GM23338 (cell line): ENCODE measurements around the gene C1orf146. TPM values are rescaled to one million over a fixed set of nuclear protein-coding genes. Genes with fewer than 3 reads are reported as not detected.
"Not testable (repeated sequence)": the region's sequence is repeated elsewhere in the genome, so short reads cannot be mapped to it uniquely, and the experiment has no call there.

Experiments
- ATAC-seq: fragments of 200-7000 bp; cut with Tn5 transposase; 3 replicates; pipeline ENCODE4 v1.9.1; 2020
- DNase-seq: peaks from one replicate; pipeline ENCODE4 v3.0.0-alpha.2; 2015; ENCODE audit warnings: low spot score
- H2AFZ ChIP-seq: fragments of 200-600 bp; sonication (generic); 2 replicates; pipeline ENCODE4 v1.8.0; 2016; ENCODE audit warnings: antibody characterized with exemption, mild to moderate bottlenecking, moderate library complexity
- H3F3A ChIP-seq: fragments of 200-600 bp; sonication (generic); replicated peaks from 2 replicates; pipeline ENCODE4 v1.8.0; 2017; ENCODE audit warnings: antibody characterized with exemption, mixed run types, low read depth
- H3K27ac ChIP-seq: fragments of 200-600 bp; sonication (generic); 2 replicates; pipeline ENCODE4 v1.6.1; 2016; ENCODE audit warnings: low read depth
- H3K27me3 ChIP-seq: fragments of 200-600 bp; sonication (generic); 2 replicates; pipeline ENCODE4 v1.8.0; 2016; ENCODE audit warnings: mild to moderate bottlenecking, mixed run types, moderate library complexity; ENCODE audit not compliant: insufficient read depth
- H3K36me3 ChIP-seq: fragments of 200-600 bp; sonication (generic); 2 replicates; pipeline ENCODE4 v1.8.0; 2016; ENCODE audit warnings: mild to moderate bottlenecking; ENCODE audit not compliant: insufficient read depth
- H3K4me1 ChIP-seq: fragments of 200-600 bp; sonication (generic); 2 replicates; pipeline ENCODE4 v1.8.0; 2016; ENCODE audit warnings: mild to moderate bottlenecking, moderate library complexity; ENCODE audit not compliant: insufficient read depth
- H3K4me2 ChIP-seq: fragments of 200-600 bp; sonication (generic); 2 replicates; pipeline ENCODE4 v1.7.1; 2017; ENCODE audit warnings: mixed run types
- H3K4me3 ChIP-seq: fragments of 200-600 bp; sonication (generic); 2 replicates; pipeline ENCODE4 v1.6.1; 2016; ENCODE audit warnings: mixed run types
- H3K79me2 ChIP-seq: fragments of 200-600 bp; sonication (generic); replicated peaks from 2 replicates; pipeline ENCODE4 v1.8.0; 2017; ENCODE audit warnings: mild to moderate bottlenecking; ENCODE audit not compliant: insufficient read depth
- H3K9me2 ChIP-seq: fragments of 200-600 bp; sonication (generic); 2 replicates; pipeline ENCODE4 v1.8.0; 2017; ENCODE audit not compliant: insufficient read depth
- H4K20me1 ChIP-seq: fragments of 200-600 bp; sonication (generic); replicated peaks from 2 replicates; pipeline ENCODE4 v1.8.0; 2017; ENCODE audit warnings: mild to moderate bottlenecking; ENCODE audit not compliant: insufficient read depth
- H3K27ac Mint-ChIP-seq: 2 replicates; pipeline ENCODE4 v1.8.0; 2020; ENCODE audit warnings: inconsistent platforms, mild to moderate bottlenecking, moderate library complexity, mixed read lengths
- H3K27me3 Mint-ChIP-seq: 3 replicates; pipeline ENCODE4 v1.8.0; 2022; ENCODE audit warnings: low read depth, mild to moderate bottlenecking, moderate library complexity, mixed read lengths, inconsistent platforms; ENCODE audit not compliant: insufficient read depth, poor library complexity
- H3K36me3 Mint-ChIP-seq: 3 replicates; pipeline ENCODE4 v1.8.0; 2021; ENCODE audit warnings: low read depth, mild to moderate bottlenecking, inconsistent platforms, moderate library complexity, mixed read lengths
- H3K4me1 Mint-ChIP-seq: 3 replicates; pipeline ENCODE4 v1.8.0; 2020; ENCODE audit warnings: mild to moderate bottlenecking, inconsistent platforms, mixed read lengths
- H3K4me3 Mint-ChIP-seq: 3 replicates; pipeline ENCODE4 v1.8.0; 2021; ENCODE audit warnings: moderate library complexity, mild to moderate bottlenecking, inconsistent platforms, mixed read lengths
- H3K9me3 Mint-ChIP-seq: 3 replicates; pipeline ENCODE4 v1.8.0; 2020; ENCODE audit warnings: moderate library complexity, mild to moderate bottlenecking, inconsistent platforms, mixed read lengths
- CREB1 ChIP-seq: fragments of 250-450 bp; sonication (Bioruptor Pico); IDR thresholded peaks from 2 replicates; pipeline ENCODE4 v1.5.0; 2020; ENCODE audit warnings: low read depth, mild to moderate bottlenecking, moderate library complexity
- CTCF ChIP-seq, 2 experiments: fragments of 200-600 bp in 1 of 2; sonication (generic) in 1 of 2; conservative IDR thresholded peaks; 2 replicates each; pipeline versions ENCODE4 v1.5.1 to v1.6.1; 2016 to 2017; ENCODE audit warnings: antibody characterized with exemption in 2 of 2, low read depth in 2 of 2, mild to moderate bottlenecking in 2 of 2, moderate library complexity in 1 of 2
- EZH2 ChIP-seq: fragments of 200-600 bp; sonication (generic); IDR thresholded peaks from one replicate; pipeline ENCODE4 v1.8.0; 2017; ENCODE audit warnings: antibody characterized with exemption, mild to moderate bottlenecking, low read depth; ENCODE audit not compliant: unreplicated experiment
- JUNB ChIP-seq: IDR thresholded peaks from one replicate; pipeline ENCODE4 v1.6.1; 2016; ENCODE audit warnings: antibody characterized with exemption; ENCODE audit not compliant: unreplicated experiment
- NANOG ChIP-seq: IDR thresholded peaks from 2 replicates; pipeline ENCODE4 v1.6.1; 2016; ENCODE audit warnings: antibody characterized with exemption, borderline replicate concordance
- POLR2AphosphoS5 ChIP-seq: IDR thresholded peaks from 2 replicates; pipeline ENCODE4 v1.6.1; 2016; ENCODE audit warnings: antibody characterized with exemption, low read depth
- REST ChIP-seq: IDR thresholded peaks from one replicate; pipeline ENCODE4 v1.6.1; 2018; ENCODE audit warnings: antibody characterized with exemption; ENCODE audit not compliant: unreplicated experiment
- STAT1 ChIP-seq: IDR thresholded peaks from one replicate; pipeline ENCODE4 v1.6.1; 2016; ENCODE audit warnings: antibody characterized with exemption; ENCODE audit not compliant: unreplicated experiment
- ZNF114 ChIP-seq: fragments of 250-450 bp; sonication (Bioruptor Pico); IDR thresholded peaks from 2 replicates; pipeline ENCODE4 v1.5.0; 2020; ENCODE audit warnings: mild to moderate bottlenecking, moderate library complexity
- ZNF462 ChIP-seq: fragments of 250-450 bp; sonication (Bioruptor Pico); IDR thresholded peaks from 2 replicates; pipeline ENCODE4 v1.5.0; 2020; ENCODE audit warnings: mild to moderate bottlenecking, moderate library complexity
- polyA plus RNA-seq: library from polyadenylated mRNA; unstranded; fragments of >200 nt; fragmentation: Nextera tagmentation; extraction: Ambion mirVana; gene quantifications from 2 replicates; pipeline ENCODE4 v1.2.1, GENCODE V29; 2016
- total RNA-seq: library from RNA; depleted of rRNA; stranded (reverse); fragments of >200 nt; shearing (Covaris generic); gene quantifications from 2 replicates; pipeline ENCODE4 v1.2.3, GENCODE V29; 2014

The C1orf146 gene
- total and polyA plus RNA-seq, 2 experiments from 2014 or later: not detected

GRCh38 chr1:92240034-92240433 is 22.3 kb downstream of the C1orf146 start (continued):
- TF ChIP-seq REST: no peak
- TF ChIP-seq JUNB: no peak
- TF ChIP-seq STAT1: no peak
- no peak for TF ChIP-seq ZNF114
- no peak for TF ChIP-seq CTCF (conservative IDR thresholded peaks at IDR 0.05; ENCODE audit: low read depth in 2 of 2)

- no peaks in the 10 kb centered on the region for H3F3A ChIP-seq
- no peak for TF ChIP-seq ZNF462 (CRISPR knock-in tag)
- no peak for TF ChIP-seq CREB1 (CRISPR knock-in tag)
- no peak for TF ChIP-seq EZH2
- TF ChIP-seq NANOG: no peak
- no peak for TF ChIP-seq POLR2AphosphoS5
- no peak for TF ChIP-seq JUNB
- TF ChIP-seq ZNF114: no peak
- no peaks in the 10 kb centered on the region for H3K27me3 ChIP-seq
- Mint-ChIP-seq H3K27me3 (no peaks in the 10 kb centered on the region), H3K4me1 (no peaks in the 10 kb centered on the region), H3K9me3 (no peaks in the 10 kb centered on the region), H3K27ac (no peak overlapping the region), H3K4me3 (no peak overlapping the region), H3K36me3 (peaks cover 6% of the 10 kb centered on the region; the same call in 1 of the 3 replicates)
- no peak overlapping the region for H3K4me2 ChIP-seq
- no peak overlapping the region for H3K27ac ChIP-seq
- H3K9me2 ChIP-seq: no peaks in the 10 kb centered on the region
- ATAC-seq (no peak), DNase-seq (no peak)
- no peaks in the 10 kb centered on the region for H3K4me1 ChIP-seq
- H3K4me3 ChIP-seq: no peak overlapping the region
- H3K36me3 ChIP-seq: peaks cover 7% of the 10 kb centered on the region; the same call in 1 of the 2 replicates
- H2AFZ ChIP-seq: no peak overlapping the region
- H3K79me2 ChIP-seq: no peaks in the 10 kb centered on the region
- no peaks in the 10 kb centered on the region for H4K20me1 ChIP-seq
Observed at GRCh38 chr1:92244376-92244775, 26.7 kb downstream of the C1orf146 start.

- not testable (repeated sequence) for H3F3A ChIP-seq, H3K27me3 Mint-ChIP-seq
Observed at GRCh38 chr1:92254714-92255113, 37.0 kb downstream of the C1orf146 start.

More at GRCh38 chr1:92254714-92255113, 37.0 kb downstream of the C1orf146 start:
- not testable (repeated sequence) for ATAC-seq, DNase-seq, H2AFZ ChIP-seq, H3K4me1 Mint-ChIP-seq, H3K27ac Mint-ChIP-seq, H3K9me2 ChIP-seq, H3K36me3 ChIP-seq, H3K4me3 ChIP-seq, H3K27ac ChIP-seq, H4K20me1 ChIP-seq, H3K4me3 Mint-ChIP-seq, H3K4me2 ChIP-seq, H3K4me1 ChIP-seq, H3K9me3 Mint-ChIP-seq, H3K27me3 ChIP-seq
- peaks cover 22% of the 10 kb centered on the region for H3K79me2 ChIP-seq
- H3K36me3 Mint-ChIP-seq: peaks cover 61% of the 10 kb centered on the region
